NT2/D1 (cell line): ENCODE data around the gene SLC4A11.

ENCODE experiments used
- SUZ12 ChIP-seq: IDR thresholded peaks from 2 replicates; pipeline ENCODE4 v1.6.1; 2011; ENCODE audit not compliant: insufficient read length, insufficient read depth; ENCODE audit errors: extremely low read depth
- YY1 ChIP-seq: IDR thresholded peaks from 2 replicates; pipeline ENCODE4 v1.6.1; 2011; ENCODE audit not compliant: insufficient read length, insufficient read depth

DNA sequence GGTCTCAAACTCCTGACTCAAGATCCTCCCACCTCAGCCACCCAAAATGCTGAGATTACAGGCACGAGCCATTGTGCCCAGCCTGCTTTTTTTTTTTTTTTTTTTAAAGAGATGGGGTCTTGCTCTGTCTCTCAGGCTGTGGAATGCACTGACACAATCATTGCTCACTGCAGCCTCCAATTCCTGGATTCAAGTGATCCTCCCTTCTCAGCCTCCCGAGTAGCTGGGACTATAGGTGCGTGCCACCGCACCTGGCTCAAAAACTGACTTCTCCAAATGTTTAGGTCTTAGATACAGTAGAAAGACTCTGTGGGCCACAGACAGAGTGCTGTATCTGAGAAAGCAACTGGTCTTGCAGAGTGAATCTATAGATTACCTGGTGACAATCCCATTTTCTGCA lies 31.1 kb upstream of the SLC4A11 start:
- TF ChIP-seq YY1 (no peak), SUZ12 (no peak)
